SW480 (cell line): Measurements from ENCODE around the gene TRIM33.
"Not testable (repeated sequence)": the region's sequence is repeated elsewhere in the genome, so short reads cannot be mapped to it uniquely, and the experiment has no call there.

ENCODE experiments used
- DNase-seq: peaks from one replicate; pipeline ENCODE4 v3.0.0-alpha.2; 2016; ENCODE audit warnings: low spot score

TRIM33 gene

DNA sequence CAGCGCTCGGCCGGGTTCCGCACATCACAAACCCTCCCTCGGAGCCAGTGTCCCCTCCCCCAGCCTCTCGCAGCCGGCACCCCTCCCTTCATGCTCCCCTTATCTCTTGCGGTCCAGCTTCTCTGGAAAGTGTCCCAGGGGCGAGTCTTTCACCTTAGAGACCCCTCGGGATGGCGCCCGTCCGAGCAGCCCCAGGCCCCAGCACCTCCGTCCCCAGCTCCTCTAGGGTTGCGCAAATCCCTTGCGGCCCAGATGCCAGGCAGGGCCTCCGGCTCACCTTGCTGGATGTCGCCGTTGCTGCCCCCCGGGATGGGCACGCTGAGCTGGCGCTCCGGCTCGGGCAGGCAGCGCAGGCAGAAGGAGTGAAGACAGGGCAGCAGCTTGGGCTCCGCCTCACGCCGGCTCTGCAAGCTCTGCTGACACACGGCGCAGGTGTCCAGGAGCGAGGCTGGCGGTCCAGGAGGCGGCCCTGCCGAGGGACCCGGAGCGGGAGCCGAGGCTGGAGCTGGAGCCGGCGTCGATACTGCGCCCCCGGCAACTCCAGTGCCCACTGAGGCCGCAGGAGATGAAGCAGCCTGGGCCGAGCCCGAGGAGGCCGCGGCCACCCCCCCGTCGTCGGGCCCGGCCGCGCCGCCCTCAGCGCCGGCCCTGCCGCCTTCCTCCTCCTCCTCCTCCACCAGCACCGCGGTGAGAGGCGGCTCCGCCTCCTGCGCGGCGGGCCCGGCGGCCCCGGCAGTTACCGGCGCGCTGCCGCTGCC is 550 bp downstream of the TRIM33 start:
- DNase-seq: peak; percentile 48

DNA sequence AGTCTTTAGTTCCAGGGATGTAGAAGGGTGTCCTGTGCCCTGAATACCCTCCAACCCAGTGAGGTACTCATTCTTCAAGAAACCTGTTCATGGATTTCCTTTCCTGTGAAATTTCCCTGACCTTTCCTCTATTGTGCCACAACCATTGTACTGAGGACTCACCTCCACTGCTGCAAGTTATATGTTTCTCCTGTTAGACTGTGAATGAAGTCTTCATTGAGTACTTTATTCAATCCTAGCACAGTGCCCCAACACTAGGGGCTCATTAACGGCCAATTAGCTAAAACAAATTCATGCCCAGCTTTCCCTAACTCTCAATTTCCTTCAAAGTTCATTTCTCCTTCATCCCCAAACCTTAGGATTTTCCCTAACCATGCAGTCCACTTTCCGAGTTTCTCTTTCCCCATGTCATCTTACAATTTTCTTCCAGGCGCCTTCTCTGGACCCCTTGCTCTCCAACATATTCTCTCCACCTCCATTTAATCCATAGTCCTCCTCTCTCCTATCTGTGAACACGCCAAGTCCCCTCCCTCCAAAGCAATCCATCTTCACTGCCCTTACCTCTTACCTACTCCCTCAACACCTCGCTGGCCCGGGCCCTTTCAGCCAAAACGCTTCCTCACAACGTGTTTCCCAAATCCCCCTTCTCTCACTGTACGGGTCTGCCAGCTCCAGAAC is 1.3 kb downstream of the TRIM33 start:
- peak; percentile 21 for DNase-seq

- DNase-seq: no peak
Observed at GRCh38 chr1:114508386-114508898, 2.6 kb downstream of the TRIM33 start.

DNA sequence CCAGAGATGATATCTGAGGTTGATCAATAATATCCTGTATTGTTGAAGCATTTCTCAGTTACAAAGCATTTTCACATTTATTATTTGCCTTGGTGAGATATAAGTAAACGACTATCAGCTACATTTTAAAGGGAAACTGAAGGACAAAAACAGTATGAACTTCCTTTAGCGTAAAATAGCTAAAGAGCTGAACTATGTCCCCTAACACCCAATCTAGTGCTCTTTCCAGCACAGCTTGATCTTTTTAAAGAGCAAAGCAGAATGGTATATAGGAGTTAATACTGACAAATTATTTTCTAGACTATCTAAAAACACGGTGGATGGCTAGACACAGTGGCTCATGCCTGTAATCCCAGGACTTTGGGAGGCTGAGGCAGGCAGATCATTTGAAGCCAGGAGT is 3.5 kb downstream of the TRIM33 start:
- DNase-seq: no peak

GRCh38 chr1:114505148-114505561 is 5.8 kb downstream of the TRIM33 start:
- no peak for DNase-seq

GRCh38 chr1:114503916-114504422 is 7.0 kb downstream of the TRIM33 start:
- no peak for DNase-seq

GRCh38 chr1:114502080-114502479 is 8.9 kb downstream of the TRIM33 start:
- DNase-seq: no peak

GRCh38 chr1:114499478-114499877 is 11.5 kb downstream of the TRIM33 start:
- no peak for DNase-seq

GRCh38 chr1:114496089-114496488 is 14.9 kb downstream of the TRIM33 start:
- DNase-seq: no peak

DNA sequence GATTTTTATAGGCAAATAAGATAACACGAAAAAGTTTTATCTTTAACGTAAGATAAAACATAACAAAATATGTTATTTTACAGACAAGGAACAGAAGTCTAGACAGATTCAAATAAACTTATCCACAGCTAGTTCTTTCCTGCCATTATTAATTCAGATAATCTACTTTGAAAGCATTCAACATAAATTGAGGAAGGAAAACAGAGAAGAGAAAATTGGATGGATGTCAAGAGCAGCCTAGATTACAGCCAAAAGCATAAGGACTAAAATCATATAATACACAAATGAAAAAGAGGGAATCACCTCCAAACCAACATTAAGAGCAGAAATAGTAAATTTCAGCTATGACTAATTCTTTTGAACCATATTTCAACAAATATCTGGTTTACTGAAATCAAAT is 15.5 kb downstream of the TRIM33 start:
- DNase-seq: no peak

- DNase-seq: no peak
Observed at GRCh38 chr1:114492978-114493377, 18.0 kb downstream of the TRIM33 start.

GRCh38 chr1:114490274-114490693 is 20.7 kb downstream of the TRIM33 start:
- DNase-seq: no peak

DNA sequence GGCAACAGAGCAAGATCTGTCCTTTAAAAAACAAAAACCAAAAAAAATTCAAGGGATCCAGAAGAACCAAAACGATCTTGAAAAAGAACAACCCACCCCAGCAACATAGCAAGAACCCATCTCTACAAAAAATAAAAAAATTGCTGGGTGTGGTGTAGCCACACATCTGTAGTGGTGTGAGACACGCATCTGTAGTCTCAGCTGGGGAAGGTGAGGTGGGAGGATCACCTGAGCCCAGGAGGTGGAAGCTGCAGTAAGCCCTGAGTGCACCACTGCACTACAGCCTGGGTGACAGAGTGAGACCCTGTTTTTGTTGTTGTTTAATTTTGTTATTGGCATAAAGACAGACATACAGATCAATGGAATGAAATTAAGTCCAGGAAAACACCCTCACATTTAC is 22.3 kb downstream of the TRIM33 start:
- no peak for DNase-seq

- no peak for DNase-seq
Observed at GRCh38 chr1:114485286-114485685, 25.7 kb downstream of the TRIM33 start.

DNA sequence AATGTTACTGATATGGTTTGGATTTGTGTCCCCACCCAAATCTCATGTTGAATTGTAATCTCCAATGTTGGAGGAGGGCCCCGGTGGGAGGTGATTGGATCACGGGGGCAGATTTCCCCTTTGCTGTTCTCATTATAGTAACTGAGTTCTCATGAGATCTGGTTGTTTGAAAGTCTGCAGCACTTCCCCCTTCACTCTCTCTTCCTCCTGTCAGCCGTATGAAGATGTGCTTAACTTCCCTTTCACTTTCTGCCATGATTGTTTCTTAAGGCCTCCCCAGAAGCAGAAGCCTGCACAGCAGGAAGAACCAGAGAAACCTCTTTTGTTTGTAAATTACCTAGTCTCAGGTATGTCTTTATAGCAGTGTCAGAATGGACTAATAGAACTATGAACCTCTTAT is 28.4 kb downstream of the TRIM33 start:
- DNase-seq: no peak

DNA sequence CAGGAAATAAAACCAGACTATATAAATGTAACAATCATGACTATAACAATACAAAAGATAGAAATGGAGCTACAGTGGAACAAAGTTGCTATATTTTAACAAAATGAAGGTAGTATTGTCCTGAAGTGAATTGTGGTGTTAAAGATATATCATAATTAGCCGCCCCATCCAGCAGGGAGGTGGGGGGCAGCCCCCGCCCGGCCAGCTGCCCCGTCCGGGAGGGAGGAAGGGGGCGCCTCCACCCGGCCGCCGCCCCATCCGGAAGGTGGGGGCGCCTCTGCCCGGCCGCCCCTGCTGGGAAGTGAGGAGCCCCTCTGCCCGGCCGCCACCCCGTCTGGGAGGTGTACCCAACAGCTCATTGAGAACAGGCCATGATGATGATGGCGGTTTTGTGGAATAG is 31.4 kb downstream of the TRIM33 start:
- not testable (repeated sequence) for DNase-seq

GRCh38 chr1:114479134-114479533 is 31.9 kb downstream of the TRIM33 start:
- no peak for DNase-seq

GRCh38 chr1:114473796-114474195 is 37.2 kb downstream of the TRIM33 start:
- no peak for DNase-seq

GRCh38 chr1:114472408-114472807 is 38.6 kb downstream of the TRIM33 start:
- no peak for DNase-seq

GRCh38 chr1:114470681-114471080 is 40.3 kb downstream of the TRIM33 start:
- DNase-seq: no peak

DNA sequence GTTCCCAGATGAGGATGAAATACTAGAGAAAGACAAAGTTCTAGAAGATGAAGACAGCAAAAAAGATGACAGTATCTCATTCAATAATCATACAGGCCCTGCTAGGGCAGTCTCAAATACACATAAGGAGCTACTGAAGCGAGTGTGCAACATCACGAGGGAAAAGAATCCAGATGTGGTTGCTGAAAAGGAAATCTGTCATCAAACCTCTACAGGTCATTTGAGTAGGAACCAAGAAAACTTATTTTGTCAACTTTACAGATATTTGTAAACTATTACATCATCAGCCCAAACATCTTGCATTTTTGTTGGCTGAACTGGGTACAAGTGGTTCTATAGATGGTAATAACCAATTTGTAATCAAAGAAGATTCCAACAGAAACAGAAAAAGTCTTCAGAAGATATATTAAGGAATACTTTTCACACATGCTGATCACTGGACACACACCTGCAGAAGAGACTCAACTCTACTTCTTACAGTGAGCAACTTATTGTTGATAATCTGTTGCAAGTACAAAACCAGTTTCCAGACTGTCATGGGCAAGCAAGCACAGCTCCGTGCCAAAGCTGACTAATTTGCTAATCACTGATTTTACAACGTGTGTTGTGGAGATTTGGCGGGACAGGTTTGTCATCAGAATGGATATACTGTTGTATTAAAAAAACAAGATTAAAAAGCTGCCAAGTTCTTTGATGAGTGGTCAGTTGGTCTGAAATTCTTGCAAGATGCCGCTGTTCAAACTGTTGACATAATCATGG is 42.1 kb downstream of the TRIM33 start:
- DNase-seq: no peak

DNA sequence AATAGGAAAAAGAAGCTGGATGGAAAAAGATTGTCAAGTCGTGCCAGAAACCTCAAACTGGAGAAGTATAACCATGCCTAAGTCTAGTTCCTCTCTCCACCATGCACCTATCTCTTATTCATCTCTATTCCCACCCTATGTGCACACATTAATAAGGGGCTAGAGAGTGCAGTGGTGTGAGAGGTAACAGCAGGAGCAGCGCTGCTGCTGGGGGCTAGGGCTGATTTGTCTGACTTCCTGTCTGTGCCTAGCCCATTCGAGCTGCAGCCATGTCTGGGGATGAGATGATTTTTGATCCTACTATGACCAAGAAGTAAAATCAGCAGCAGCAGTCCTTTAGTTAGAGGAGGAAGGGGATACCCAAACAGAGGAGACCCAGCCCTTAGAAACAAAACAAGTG is 43.0 kb downstream of the TRIM33 start:
- DNase-seq: no peak

GRCh38 chr1:114467491-114467890 is 43.5 kb downstream of the TRIM33 start:
- peak; percentile 66 for DNase-seq
